ENCODE data around the gene CD47. TPM values are rescaled to one million over a fixed set of nuclear protein-coding genes. Genes with fewer than 3 reads are reported as not detected.
A peak's percentile ranks its signal among the peaks of the same experiment; 100 is the strongest.

Gene CD47
- polyA plus RNA-seq, 3 donors, result 52.3 to 203 (median 173) TPM

DNA sequence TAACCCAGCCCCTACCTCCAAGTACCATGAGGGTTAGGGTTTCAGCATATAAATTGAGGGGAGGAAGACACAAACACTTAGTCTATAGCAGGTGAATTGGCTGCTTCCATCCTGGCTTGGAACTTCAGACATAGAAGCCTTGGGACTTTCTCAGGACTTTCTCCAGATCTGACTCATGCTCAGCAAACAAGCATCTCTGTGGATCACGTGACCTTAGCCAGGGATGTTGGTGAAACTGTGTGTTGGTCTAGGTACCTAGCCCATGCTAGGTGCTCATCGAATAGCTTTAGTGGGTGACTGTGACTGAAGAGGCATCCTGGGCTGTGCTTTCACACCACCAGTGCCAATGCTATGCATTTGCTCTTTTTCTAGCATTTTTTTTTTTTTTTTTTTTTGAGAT is 58.9 kb downstream of the CD47 start:
- peaks cover 0 to 5% (median 2%) of the 10 kb centered on the region in 7 donors for H3K9me3 Mint-ChIP-seq
- Histone ChIP-seq H3K9ac (ENCODE audit: insufficient read depth, low read length, poor library complexity, severe bottlenecking) (no peak overlapping the region), H3K36me3 (replicated peaks in 1 of 2; ENCODE audit: control insufficient read depth in 1 of 2, insufficient read depth in 2 of 2, low read length in 2 of 2) (no peaks in the 10 kb centered on the region), H3K9me3 (replicated peaks in 1 of 2; ENCODE audit: control insufficient read depth in 1 of 2, insufficient read depth in 1 of 2, low read length in 2 of 2) (no peaks in the 10 kb centered on the region), H3K4me3 (replicated peaks in 1 of 3; ENCODE audit: low read depth in 2 of 3, low read length in 3 of 3) (no peak overlapping the region), H3K27ac (ENCODE audit: low read depth in 1 of 2, low read length in 2 of 2) (no peak overlapping the region), H2AFZ (ENCODE audit: insufficient read depth, low read depth, low read length, poor library complexity, severe bottlenecking) (no peak overlapping the region), H3K79me2 (ENCODE audit: insufficient read depth, low read length) (no peaks in the 10 kb centered on the region), H4K20me1 (ENCODE audit: insufficient read depth, low read length) (no peaks in the 10 kb centered on the region), H3K4me1 (ENCODE audit: control insufficient read depth in 1 of 2, insufficient read depth in 2 of 2, low read length in 2 of 2) (peaks cover 25% of the 10 kb centered on the region in 2 donors), H3K27me3 (ENCODE audit: control insufficient read depth in 2 of 2, insufficient read depth in 2 of 2, low read length in 2 of 2) (no peaks in the 10 kb centered on the region), H3K4me2 (replicated peaks; ENCODE audit: extremely low read depth, low read length, poor library complexity, severe bottlenecking) (no peak overlapping the region)
- H3K4me3 Mint-ChIP-seq, result no peak overlapping the region
- no peaks in the 10 kb centered on the region for H3K27me3 Mint-ChIP-seq (ENCODE audit: low read depth in 3 of 3)
- peaks cover 33% of the 10 kb centered on the region for H3K4me1 Mint-ChIP-seq
- peak in 1 of 3 donors; percentile 49 for DNase-seq
- no CpG with 5 or more reads among the region's 2 CpGs for WGBS (ENCODE audit: insufficient coverage)
- H3K36me3 Mint-ChIP-seq, result peaks cover 28 to 35% of the 10 kb centered on the region in 2 donors
- no peak overlapping the region for H3K27ac Mint-ChIP-seq
- no peak for TF ChIP-seq CTCF (IDR thresholded peaks at IDR 0.05)
- intact Hi-C loops (cut with micrococcal nuclease), result loop anchor here in 1 of 2 donors (10.0 kb wide), 1 partner anchor 97 kb away; no protein-coding TSS in a partner anchor

DNA sequence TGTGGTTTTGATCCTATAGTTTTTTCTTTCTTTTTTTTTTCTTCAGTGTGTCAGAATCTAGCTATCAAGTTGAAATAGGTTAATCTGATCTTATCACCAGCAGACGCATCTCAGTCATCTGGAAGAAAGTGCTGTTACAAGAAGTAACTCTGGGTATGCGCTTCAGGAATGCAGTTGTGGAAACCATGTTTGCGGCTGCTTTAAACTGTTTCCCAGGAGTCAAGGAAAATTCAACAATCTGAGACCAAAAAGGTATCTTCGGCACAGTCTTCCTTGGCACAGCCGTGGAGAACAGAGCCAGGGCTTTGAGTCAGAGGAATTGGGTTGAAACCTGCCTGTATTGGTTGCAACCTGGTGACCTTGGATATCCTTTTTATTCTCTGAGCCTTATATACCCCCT is 59.9 kb downstream of the CD47 start:
- H3K4me3 ChIP-seq (replicated peaks in 1 of 3; ENCODE audit: low read depth in 2 of 3, low read length in 3 of 3), result no peak overlapping the region
- no peak for TF ChIP-seq CTCF (IDR thresholded peaks at IDR 0.05)
- Mint-ChIP-seq H3K9me3 (peaks cover 0 to 8% (median 3%) of the 10 kb centered on the region in 7 donors), H3K4me3 (no peak overlapping the region), H3K4me1 (peaks cover 23% of the 10 kb centered on the region), H3K36me3 (peaks cover 28 to 37% of the 10 kb centered on the region in 2 donors), H3K27ac (no peak overlapping the region), H3K27me3 (ENCODE audit: low read depth in 3 of 3) (no peaks in the 10 kb centered on the region)
- H3K27me3 ChIP-seq (ENCODE audit: control insufficient read depth in 2 of 2, insufficient read depth in 2 of 2, low read length in 2 of 2), result no peaks in the 10 kb centered on the region
- no peak for DNase-seq
- intact Hi-C loops (cut with micrococcal nuclease), result loop anchor here in 1 of 2 donors (10.0 kb wide), 1 partner anchor 96 kb away; no protein-coding TSS in a partner anchor
- H3K9me3 ChIP-seq (replicated peaks in 1 of 2; ENCODE audit: control insufficient read depth in 1 of 2, insufficient read depth in 1 of 2, low read length in 2 of 2), result no peaks in the 10 kb centered on the region
- H3K27ac ChIP-seq (ENCODE audit: low read depth in 1 of 2, low read length in 2 of 2), result no peak overlapping the region
- no peaks in the 10 kb centered on the region for H4K20me1 ChIP-seq (ENCODE audit: insufficient read depth, low read length)
- H3K36me3 ChIP-seq (replicated peaks in 1 of 2; ENCODE audit: control insufficient read depth in 1 of 2, insufficient read depth in 2 of 2, low read length in 2 of 2), result no peaks in the 10 kb centered on the region
- H2AFZ ChIP-seq (ENCODE audit: insufficient read depth, low read depth, low read length, poor library complexity, severe bottlenecking), result no peak overlapping the region
- H3K79me2 ChIP-seq (ENCODE audit: insufficient read depth, low read length), result no peaks in the 10 kb centered on the region
- H3K4me2 ChIP-seq (replicated peaks; ENCODE audit: extremely low read depth, low read length, poor library complexity, severe bottlenecking), result no peak overlapping the region
- WGBS (ENCODE audit: insufficient coverage), result 94% methylated on average over 3 of the region's 5 CpGs
- no peak overlapping the region for H3K9ac ChIP-seq (ENCODE audit: insufficient read depth, low read length, poor library complexity, severe bottlenecking)
- H3K4me1 ChIP-seq (ENCODE audit: control insufficient read depth in 1 of 2, insufficient read depth in 2 of 2, low read length in 2 of 2), result peaks cover 15 to 16% of the 10 kb centered on the region in 2 donors
